ENCODE results near the gene LAMTOR2. TPM values are rescaled to one million over a fixed set of nuclear protein-coding genes. Genes with fewer than 3 reads are reported as not detected.
A peak's percentile ranks its signal among the peaks of the same experiment; 100 is the strongest.
"Not testable (repeated sequence)": the region's sequence is repeated elsewhere in the genome, so short reads cannot be mapped to it uniquely, and the experiment has no call there.

Gene LAMTOR2
- total RNA-seq, 1 donor from 2014 or later: 103 TPM

- peak; percentile 82 for DNase-seq
These were observed 1.5 kb upstream of the LAMTOR2 start for GRCh38 chr1:156052862-156053767.

GRCh38 chr1:156053768-156054499, 648 bp upstream of the LAMTOR2 start, which contains the start of gene UBQLN4:
Gene UBQLN4, minus strand, starts transcription at chr1:156053798. Its CDS starts 97 bp downstream, at chr1:156053701.
- DNase-seq: peak; percentile 90

DNA sequence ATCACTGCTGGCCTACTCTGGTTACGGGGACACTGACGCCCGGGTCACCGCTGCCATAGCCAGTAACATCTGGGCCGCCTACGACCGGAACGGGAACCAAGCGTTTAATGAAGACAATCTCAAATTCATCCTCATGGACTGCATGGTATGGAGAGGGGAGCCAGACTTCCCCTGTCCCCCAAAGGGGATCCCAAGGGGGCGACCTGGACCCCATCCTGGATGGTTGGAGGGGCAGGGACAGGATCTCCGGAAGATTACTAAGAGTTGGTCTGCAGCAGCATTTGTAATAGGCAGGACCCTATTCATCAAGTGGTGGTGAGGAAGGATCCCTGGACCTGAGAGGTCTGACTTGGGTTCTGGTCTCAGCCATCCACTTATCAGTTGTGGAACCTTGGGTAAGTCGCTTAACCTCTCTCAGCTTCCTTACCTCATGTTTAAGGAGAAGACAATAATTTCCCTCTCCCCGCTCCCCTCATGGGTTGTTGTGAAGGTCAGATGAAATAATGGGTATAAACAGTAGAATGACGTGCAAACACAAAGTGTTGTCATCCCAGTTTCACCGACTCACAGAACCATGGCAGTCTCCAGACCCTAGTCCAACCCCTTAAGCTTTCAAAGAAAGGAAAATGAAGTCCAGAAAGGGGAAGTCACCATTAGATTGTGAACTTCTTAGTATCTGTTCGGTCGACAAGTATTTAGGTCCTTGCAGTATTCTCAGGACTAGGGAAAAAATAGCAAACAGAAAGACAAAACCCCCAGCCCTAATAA, 883 bp downstream of the LAMTOR2 start:
- DNase-seq: no peak

DNA sequence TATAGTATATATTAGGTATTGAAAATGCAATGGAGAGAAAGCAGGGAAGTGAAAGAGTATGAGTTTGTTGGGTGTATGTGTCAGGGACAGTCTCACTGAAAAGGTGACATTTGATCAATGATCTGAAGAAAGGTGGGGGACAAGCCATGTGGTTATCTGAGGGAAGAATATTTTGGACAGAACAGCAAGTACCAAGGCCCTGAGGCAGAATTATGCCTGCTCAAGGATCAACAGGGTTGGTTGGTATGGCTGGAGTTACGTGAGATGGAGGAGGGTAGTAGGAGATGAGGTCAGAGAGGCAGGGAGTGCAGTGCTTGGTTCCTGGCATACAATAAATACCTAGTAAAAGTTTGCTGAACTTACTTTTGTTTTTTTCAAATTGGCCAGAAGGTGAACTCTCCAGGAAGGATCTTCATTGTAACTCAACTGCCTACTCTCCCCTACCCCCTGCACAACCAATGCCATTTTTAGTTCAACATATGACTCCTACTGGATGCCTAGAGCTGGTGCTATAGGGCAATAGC, 1.8 kb downstream of the LAMTOR2 start:
- no peak for DNase-seq

DNA sequence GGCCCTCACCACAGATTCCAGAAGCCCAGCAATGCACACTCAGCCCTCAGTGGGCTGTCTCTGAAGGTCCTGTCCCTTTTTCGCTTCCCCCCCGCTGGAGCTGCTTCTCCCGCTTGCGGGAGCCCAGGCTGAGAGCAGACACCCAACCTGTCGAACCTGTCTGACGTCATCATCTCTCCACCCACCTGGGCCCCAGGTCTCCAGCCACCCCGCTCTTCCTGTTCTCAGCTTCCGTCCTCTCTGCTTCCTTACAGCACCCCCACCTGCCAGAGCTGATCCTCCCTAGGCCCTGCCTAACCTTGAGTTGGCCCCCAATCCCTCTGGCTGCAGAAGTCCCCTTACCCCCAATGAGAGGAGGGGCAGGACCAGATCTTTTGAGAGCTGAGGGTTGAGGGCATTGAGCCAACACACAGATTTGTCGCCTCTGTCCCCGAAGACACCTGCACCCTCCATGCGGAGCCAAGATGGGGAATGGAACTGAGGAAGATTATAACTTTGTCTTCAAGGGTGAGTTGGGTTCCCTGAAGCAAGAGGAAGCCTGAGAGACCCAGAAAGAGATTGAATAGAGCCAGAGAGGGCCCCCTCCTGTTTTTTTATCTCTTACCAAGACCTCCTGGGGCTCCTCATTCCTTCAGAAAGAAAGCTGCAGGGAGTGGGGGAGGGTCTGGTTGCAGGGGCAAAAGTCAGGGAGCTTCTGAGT, 6.5 kb downstream of the LAMTOR2 start, which contains the start of gene RAB25:
RAB25 (plus strand) TSS at position 224 of the 700 bp plus-strand sequence; CDS start at position 465, 241 bp downstream.
- DNase-seq: no peak

GRCh38 chr1:156062189-156062588, 7.6 kb downstream of the LAMTOR2 start:
- no peak for DNase-seq

GRCh38 chr1:156063997-156064285, 9.4 kb downstream of the LAMTOR2 start:
- no peak for DNase-seq

- DNase-seq: no peak
These were observed 10.0 kb downstream of the LAMTOR2 start for GRCh38 chr1:156064615-156065014.

GRCh38 chr1:156065212-156065611, 10.6 kb downstream of the LAMTOR2 start:
- DNase-seq: no peak

GRCh38 chr1:156065871-156066270, 11.3 kb downstream of the LAMTOR2 start:
- DNase-seq: no peak

DNA sequence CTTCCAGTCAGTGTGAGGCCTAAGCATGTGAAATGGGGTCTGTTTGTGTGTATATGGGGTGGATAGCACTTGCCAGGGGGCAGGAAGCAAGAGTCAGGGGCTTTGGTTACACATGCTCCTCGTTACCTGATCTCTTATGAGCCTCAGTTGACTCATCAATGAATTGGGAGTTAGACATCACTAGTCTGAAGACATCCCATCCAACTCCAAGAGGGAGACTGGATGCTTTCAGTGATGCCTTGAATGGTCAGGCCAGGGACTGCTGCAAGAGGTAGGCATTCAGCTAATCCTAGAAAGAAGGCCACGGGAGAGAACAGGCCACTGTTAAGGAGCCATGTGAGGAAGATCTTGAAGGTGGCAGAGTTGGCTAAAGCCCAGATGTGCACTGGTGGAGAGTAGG, 12.7 kb downstream of the LAMTOR2 start:
- no peak for DNase-seq

DNA sequence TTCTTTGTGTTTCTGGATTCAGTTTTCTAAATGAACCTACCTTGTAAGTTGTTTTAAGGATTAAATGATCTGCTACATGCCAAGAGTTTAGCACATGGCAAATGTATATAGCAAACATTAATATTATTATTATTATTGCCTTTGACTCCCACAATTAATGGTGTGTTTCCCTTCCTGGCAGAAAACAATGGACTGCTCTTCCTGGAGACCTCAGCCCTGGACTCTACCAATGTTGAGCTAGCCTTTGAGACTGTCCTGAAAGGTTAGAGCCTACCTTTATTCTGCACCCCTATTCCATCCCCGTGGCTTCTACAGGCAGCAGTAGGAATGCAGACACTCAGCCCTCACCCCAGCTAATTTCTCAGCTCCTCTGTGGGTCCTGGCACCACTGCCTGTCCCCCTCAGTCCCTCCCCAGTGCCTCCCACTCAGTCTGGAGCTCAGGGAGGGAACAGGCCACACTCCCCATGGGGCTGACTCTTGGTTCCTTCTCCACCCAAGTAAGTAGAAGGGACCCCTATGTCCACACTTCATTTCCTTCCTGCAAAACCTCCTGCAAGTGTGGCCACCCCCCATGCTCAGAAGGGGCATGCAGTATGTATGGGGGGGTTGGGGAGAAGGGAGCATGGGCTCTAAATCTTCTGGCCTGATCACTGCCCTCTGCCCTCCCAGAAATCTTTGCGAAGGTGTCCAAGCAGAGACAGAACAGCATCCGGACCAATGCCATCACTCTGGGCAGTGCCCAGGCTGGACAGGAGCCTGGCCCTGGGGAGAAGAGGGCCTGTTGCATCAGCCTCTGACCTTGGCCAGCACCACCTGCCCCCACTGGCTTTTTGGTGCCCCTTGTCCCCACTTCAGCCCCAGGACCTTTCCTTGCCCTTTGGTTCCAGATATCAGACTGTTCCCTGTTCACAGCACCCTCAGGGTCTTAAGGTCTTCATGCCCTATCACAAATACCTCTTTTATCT, 15.2 kb downstream of the LAMTOR2 start:
- DNase-seq: peak; percentile 53

GRCh38 chr1:156070548-156070947, 16.0 kb downstream of the LAMTOR2 start:
- DNase-seq: no peak

GRCh38 chr1:156071332-156071816, 16.8 kb downstream of the LAMTOR2 start:
- DNase-seq: not testable (repeated sequence)

DNA sequence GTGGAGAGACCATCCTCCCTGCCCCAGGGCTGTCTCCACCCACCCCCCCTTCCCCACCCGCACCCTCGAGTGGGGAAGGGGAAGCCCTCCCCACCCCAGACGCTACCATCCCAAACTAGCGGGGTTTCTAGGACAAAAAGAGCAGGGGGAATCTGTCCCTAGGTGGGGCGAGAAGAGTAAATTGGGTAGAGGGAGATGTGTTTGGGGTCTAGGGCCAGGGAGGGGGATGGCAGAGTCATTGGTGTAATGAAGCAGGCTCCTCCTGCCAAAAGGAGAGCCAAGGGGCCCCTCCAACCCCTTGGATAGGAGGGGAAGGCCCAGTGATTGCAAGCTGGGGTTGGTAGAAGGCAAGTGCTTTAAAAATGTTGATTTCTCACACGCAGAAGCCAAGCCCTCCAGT, 17.7 kb downstream of the LAMTOR2 start:
- DNase-seq: no peak

- no peak for DNase-seq
These were observed 18.6 kb downstream of the LAMTOR2 start for GRCh38 chr1:156073110-156073687.

GRCh38 chr1:156073740-156074139, 19.2 kb downstream of the LAMTOR2 start:
- DNase-seq: no peak

GRCh38 chr1:156074661-156075060, 20.1 kb downstream of the LAMTOR2 start:
- DNase-seq: no peak

- DNase-seq: no peak
These were observed 20.6 kb downstream of the LAMTOR2 start for GRCh38 chr1:156075162-156075561.

DNA sequence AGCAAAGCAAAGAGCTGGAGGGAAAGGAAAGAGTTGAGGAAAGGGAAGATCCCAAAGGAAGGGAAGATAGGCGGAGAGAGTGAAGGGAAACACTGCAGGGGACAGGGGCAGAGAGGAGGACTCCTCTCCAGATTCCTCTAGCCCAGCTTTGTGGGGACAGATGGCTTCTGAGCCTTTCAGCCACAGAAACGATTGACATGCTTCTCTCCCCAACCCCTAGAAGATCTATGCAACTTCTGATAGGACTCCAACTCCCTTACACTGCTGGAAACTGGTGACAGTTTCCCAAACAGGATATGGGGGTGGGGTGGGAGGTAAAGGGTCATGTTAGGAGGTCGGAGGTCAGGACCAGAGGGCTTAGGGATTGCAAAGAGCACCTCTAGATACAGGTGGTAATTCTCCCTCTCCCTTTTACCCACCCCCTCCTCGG, 21.2 kb downstream of the LAMTOR2 start:
- no peak for DNase-seq

All from dermis blood vessel endothelial cell (primary cell).